22Rv1 (cell line): ENCODE data around the gene SRC.

Experiments used
- H3K27ac ChIP-seq: fragments of 450-650 bp; 2 replicates; pipeline ENCODE4 v1.5.1; 2017
- ZFX ChIP-seq: fragments of 450-650 bp; IDR thresholded peaks from 2 replicates; pipeline ENCODE4 v1.6.1; 2017; ENCODE audit warnings: antibody characterized with exemption, borderline replicate concordance
- TF ChIP-seq, protein P1 (sequence below): fragments of 450-650 bp; IDR thresholded peaks from 2 replicates; pipeline ENCODE4 v1.5.1; 2017; ENCODE audit warnings: mild to moderate bottlenecking

The SRC gene

GRCh38 chr20:37447688-37448087, 101.7 kb downstream of the SRC start:
- H3K27ac ChIP-seq, result no peak overlapping the region
- TF ChIP-seq ZFX, result no peak
- TF ChIP-seq, protein P1, sequence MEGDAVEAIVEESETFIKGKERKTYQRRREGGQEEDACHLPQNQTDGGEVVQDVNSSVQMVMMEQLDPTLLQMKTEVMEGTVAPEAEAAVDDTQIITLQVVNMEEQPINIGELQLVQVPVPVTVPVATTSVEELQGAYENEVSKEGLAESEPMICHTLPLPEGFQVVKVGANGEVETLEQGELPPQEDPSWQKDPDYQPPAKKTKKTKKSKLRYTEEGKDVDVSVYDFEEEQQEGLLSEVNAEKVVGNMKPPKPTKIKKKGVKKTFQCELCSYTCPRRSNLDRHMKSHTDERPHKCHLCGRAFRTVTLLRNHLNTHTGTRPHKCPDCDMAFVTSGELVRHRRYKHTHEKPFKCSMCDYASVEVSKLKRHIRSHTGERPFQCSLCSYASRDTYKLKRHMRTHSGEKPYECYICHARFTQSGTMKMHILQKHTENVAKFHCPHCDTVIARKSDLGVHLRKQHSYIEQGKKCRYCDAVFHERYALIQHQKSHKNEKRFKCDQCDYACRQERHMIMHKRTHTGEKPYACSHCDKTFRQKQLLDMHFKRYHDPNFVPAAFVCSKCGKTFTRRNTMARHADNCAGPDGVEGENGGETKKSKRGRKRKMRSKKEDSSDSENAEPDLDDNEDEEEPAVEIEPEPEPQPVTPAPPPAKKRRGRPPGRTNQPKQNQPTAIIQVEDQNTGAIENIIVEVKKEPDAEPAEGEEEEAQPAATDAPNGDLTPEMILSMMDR, result no peak

DNA sequence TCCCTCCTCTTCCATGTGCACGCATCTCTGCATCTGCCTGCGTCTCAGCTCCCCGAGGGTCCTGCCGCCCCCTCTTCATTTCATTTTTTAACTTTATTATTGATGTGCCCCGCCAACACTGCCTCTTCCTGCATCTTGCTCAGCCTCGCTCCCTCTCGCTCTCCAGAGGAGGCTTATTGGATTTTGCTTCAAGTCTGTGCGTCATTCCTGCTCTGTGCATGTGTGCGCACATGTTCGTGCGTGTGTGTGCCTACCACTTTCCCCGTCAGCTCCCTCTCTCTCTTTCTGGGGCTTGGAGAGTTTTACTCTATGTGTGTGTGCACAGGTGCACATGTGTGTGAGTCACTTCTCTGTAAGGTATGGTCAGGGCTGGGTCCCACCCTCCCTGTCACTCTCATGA, 103.3 kb downstream of the SRC start:
- no peak overlapping the region for H3K27ac ChIP-seq
- TF ChIP-seq ZFX, result no peak
- TF ChIP-seq, protein P1, result no peak

GRCh38 chr20:37450344-37450743, 104.4 kb downstream of the SRC start:
- TF ChIP-seq, protein P1, result no peak
- TF ChIP-seq ZFX, result no peak
- no peak overlapping the region for H3K27ac ChIP-seq

DNA sequence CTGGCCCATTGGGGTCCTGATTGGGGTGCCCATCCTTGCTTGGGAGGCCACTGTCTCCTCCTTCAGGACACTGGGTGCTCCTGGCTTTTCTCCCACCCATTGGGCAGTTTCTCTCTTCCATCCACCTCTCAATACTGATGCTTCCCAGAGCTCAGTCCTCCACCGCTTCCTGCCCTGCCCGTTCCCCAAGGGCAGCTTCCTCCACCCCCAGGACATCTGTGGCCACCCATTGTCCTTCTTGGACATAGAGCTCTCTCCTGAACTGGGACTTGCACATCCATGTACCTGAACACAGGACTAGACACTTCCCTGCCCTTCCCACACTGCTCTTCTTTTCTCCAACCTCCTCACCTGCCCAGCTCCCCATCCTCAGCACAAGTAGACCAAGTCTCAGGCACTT, 105.7 kb downstream of the SRC start:
- no peak overlapping the region for H3K27ac ChIP-seq
- TF ChIP-seq ZFX, result no peak
- TF ChIP-seq, protein P1, result no peak

- TF ChIP-seq ZFX, result no peak
- TF ChIP-seq, protein P1, result no peak
- no peak overlapping the region for H3K27ac ChIP-seq
Measured at GRCh38 chr20:37452236-37452635, 106.3 kb downstream of the SRC start.

DNA sequence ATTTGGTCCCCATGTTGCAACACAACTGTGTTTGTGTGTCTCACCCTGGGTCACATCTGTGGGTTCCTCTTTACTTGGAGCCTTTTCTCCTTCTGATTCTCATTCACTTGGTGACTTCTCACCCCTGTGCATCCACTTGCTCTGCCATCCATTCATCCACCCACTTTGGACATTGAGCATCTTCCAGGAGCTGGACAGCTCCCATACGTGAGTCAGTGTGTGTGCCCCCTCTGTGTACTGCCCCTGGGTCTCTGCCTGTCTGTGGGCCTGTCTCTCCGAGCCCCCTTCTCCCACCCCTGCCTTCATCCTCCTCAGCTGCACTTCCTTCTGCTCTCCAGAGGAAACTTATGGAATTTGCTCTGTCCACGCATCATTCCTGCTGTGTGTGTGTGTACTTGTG, 107.3 kb downstream of the SRC start:
- no peak overlapping the region for H3K27ac ChIP-seq
- TF ChIP-seq ZFX, result no peak
- TF ChIP-seq, protein P1, result no peak

- TF ChIP-seq, protein P1, result no peak
- no peak for TF ChIP-seq ZFX
- no peak overlapping the region for H3K27ac ChIP-seq
Measured at GRCh38 chr20:37453836-37454235, 107.9 kb downstream of the SRC start.
